DMS 273 treated with DMSO at 0.1 percent for 48 hours (cell line): ENCODE data around the gene VAV2.
"Not testable (repeated sequence)": the region's sequence is repeated elsewhere in the genome, so short reads cannot be mapped to it uniquely, and the experiment has no call there.

ENCODE experiments used
- DNase-seq: peaks from one replicate; lab custom pipeline; 2025; lab: John Stamatoyannopoulos, UW

Gene VAV2

GRCh38 chr9:133767625-133768024 is 224.5 kb downstream of the VAV2 start:
- DNase-seq, result no peak

GRCh38 chr9:133767008-133767407 is 225.1 kb downstream of the VAV2 start:
- no peak for DNase-seq

- DNase-seq, result not testable (repeated sequence)
These were observed 225.9 kb downstream of the VAV2 start for GRCh38 chr9:133766234-133766633.

GRCh38 chr9:133763272-133764183 is 228.6 kb downstream of the VAV2 start:
- no peak for DNase-seq

GRCh38 chr9:133762488-133763271 is 229.4 kb downstream of the VAV2 start:
- DNase-seq, result no peak

- DNase-seq, result no peak
These were observed 230.4 kb downstream of the VAV2 start for GRCh38 chr9:133761641-133762248.

- no peak for DNase-seq
These were observed 231.3 kb downstream of the VAV2 start for GRCh38 chr9:133760713-133761290.

- no peak for DNase-seq
These were observed 232.2 kb downstream of the VAV2 start for GRCh38 chr9:133759946-133760345.

GRCh38 chr9:133759146-133759900 is 232.8 kb downstream of the VAV2 start:
- DNase-seq, result no peak

GRCh38 chr9:133758228-133758627 is 233.9 kb downstream of the VAV2 start:
- DNase-seq, result no peak

- DNase-seq, result no peak
These were observed 237.4 kb downstream of the VAV2 start for GRCh38 chr9:133754688-133755227.

- no peak for DNase-seq
These were observed 237.9 kb downstream of the VAV2 start for GRCh38 chr9:133754187-133754586.

GRCh38 chr9:133752739-133753446 is 239.2 kb downstream of the VAV2 start:
- DNase-seq, result no peak

- no peak for DNase-seq
These were observed 241.0 kb downstream of the VAV2 start for GRCh38 chr9:133750982-133751649.

- no peak for DNase-seq
These were observed 244.8 kb downstream of the VAV2 start for GRCh38 chr9:133747309-133747708.

GRCh38 chr9:133744528-133744927 is 247.6 kb downstream of the VAV2 start:
- DNase-seq, result not testable (repeated sequence)

GRCh38 chr9:133742849-133743444 is 249.2 kb downstream of the VAV2 start:
- DNase-seq, result peak; percentile 47

- DNase-seq, result no peak
These were observed 249.9 kb downstream of the VAV2 start for GRCh38 chr9:133742251-133742650.

- no peak for DNase-seq
These were observed 250.4 kb downstream of the VAV2 start for GRCh38 chr9:133741716-133742115.

- no peak for DNase-seq
These were observed 251.2 kb downstream of the VAV2 start for GRCh38 chr9:133740911-133741310.
